ENCODE measurements around the gene MACROD2.

Gene MACROD2

GRCh38 chr20:15563836-15564235, 1568.5 kb downstream of the MACROD2 start:
- H3K27ac ChIP-seq, result no peak overlapping the region
- no peak for TF ChIP-seq CTCF (conservative IDR thresholded peaks at IDR 0.05)
- no peak for TF ChIP-seq ZFX (IDR thresholded peaks at IDR 0.05)

GRCh38 chr20:15564981-15565380, 1569.7 kb downstream of the MACROD2 start:
- H3K27ac ChIP-seq, result no peak overlapping the region
- TF ChIP-seq CTCF (conservative IDR thresholded peaks at IDR 0.05) (no peak), ZFX (IDR thresholded peaks at IDR 0.05) (no peak)

GRCh38 chr20:15565786-15566185, 1570.5 kb downstream of the MACROD2 start:
- no peak overlapping the region for H3K27ac ChIP-seq
- TF ChIP-seq ZFX (IDR thresholded peaks at IDR 0.05) (no peak), CTCF (conservative IDR thresholded peaks at IDR 0.05) (no peak)

GRCh38 chr20:15567219-15567618, 1571.9 kb downstream of the MACROD2 start:
- TF ChIP-seq CTCF (conservative IDR thresholded peaks at IDR 0.05) (no peak), ZFX (IDR thresholded peaks at IDR 0.05) (no peak)
- H3K27ac ChIP-seq, result no peak overlapping the region

GRCh38 chr20:15570156-15570555, 1574.8 kb downstream of the MACROD2 start:
- no peak overlapping the region for H3K27ac ChIP-seq
- TF ChIP-seq ZFX (IDR thresholded peaks at IDR 0.05) (no peak), CTCF (conservative IDR thresholded peaks at IDR 0.05) (no peak)

- no peak overlapping the region for H3K27ac ChIP-seq
- TF ChIP-seq ZFX (IDR thresholded peaks at IDR 0.05) (no peak), CTCF (conservative IDR thresholded peaks at IDR 0.05) (no peak)
Observed at GRCh38 chr20:15571056-15571455, 1575.7 kb downstream of the MACROD2 start.

- TF ChIP-seq ZFX (IDR thresholded peaks at IDR 0.05) (no peak), CTCF (conservative IDR thresholded peaks at IDR 0.05) (no peak)
Observed at GRCh38 chr20:15575255-15575654, 1579.9 kb downstream of the MACROD2 start.

More at GRCh38 chr20:15575255-15575654, 1579.9 kb downstream of the MACROD2 start:
- H3K27ac ChIP-seq, result no peak overlapping the region
